ENCODE data around the gene MYO9A.

DNA sequence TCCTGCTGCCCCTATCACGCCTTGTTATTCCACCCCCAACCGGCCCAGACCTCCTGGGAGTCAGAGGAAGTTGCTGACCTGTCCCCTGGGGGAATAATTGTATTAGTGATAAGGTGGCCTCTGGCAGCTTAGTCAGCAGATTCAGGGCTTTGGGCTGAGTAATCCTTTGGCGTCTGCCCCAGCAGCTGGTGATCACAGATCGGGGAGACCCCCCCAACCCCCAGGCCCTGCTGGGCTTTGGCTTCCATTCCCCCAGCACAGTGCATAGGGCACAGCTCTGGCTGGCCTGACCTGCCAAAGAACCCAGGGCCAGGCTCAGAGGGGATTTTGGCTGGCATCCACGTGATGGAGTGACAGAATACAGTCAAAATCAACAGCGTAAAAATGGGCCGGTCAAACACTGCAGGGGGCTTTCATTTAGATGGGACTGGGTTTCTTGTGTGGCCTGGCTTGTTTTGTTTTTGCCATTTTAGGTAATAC, 311.5 kb downstream of the MYO9A start:
- TF ChIP-seq, protein P1, sequence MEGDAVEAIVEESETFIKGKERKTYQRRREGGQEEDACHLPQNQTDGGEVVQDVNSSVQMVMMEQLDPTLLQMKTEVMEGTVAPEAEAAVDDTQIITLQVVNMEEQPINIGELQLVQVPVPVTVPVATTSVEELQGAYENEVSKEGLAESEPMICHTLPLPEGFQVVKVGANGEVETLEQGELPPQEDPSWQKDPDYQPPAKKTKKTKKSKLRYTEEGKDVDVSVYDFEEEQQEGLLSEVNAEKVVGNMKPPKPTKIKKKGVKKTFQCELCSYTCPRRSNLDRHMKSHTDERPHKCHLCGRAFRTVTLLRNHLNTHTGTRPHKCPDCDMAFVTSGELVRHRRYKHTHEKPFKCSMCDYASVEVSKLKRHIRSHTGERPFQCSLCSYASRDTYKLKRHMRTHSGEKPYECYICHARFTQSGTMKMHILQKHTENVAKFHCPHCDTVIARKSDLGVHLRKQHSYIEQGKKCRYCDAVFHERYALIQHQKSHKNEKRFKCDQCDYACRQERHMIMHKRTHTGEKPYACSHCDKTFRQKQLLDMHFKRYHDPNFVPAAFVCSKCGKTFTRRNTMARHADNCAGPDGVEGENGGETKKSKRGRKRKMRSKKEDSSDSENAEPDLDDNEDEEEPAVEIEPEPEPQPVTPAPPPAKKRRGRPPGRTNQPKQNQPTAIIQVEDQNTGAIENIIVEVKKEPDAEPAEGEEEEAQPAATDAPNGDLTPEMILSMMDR (IDR thresholded peaks at IDR 0.05): no peak
- no peak for TF ChIP-seq EZH2 (IDR thresholded peaks at IDR 0.05)

All from neural progenitor cell (in vitro differentiated cells).